VCaP (cell line): ENCODE measurements around the gene FOSB.
A peak's percentile ranks its signal among the peaks of the same experiment; 100 is the strongest.

Experiments
- H3K27ac ChIP-seq: fragments of 450-650 bp; 2 replicates; pipeline ENCODE4 v1.5.1; 2017
- TF ChIP-seq, protein P1 (sequence below): fragments of 450-650 bp; conservative IDR thresholded peaks from 2 replicates; pipeline ENCODE4 v1.5.1; 2017; ENCODE audit warnings: mild to moderate bottlenecking, moderate library complexity

Gene FOSB

GRCh38 chr19:45443462-45444317, 24.1 kb upstream of the FOSB start:
- TF ChIP-seq, protein P1, sequence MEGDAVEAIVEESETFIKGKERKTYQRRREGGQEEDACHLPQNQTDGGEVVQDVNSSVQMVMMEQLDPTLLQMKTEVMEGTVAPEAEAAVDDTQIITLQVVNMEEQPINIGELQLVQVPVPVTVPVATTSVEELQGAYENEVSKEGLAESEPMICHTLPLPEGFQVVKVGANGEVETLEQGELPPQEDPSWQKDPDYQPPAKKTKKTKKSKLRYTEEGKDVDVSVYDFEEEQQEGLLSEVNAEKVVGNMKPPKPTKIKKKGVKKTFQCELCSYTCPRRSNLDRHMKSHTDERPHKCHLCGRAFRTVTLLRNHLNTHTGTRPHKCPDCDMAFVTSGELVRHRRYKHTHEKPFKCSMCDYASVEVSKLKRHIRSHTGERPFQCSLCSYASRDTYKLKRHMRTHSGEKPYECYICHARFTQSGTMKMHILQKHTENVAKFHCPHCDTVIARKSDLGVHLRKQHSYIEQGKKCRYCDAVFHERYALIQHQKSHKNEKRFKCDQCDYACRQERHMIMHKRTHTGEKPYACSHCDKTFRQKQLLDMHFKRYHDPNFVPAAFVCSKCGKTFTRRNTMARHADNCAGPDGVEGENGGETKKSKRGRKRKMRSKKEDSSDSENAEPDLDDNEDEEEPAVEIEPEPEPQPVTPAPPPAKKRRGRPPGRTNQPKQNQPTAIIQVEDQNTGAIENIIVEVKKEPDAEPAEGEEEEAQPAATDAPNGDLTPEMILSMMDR = no peak
- peak overlapping the region; percentile 71 for H3K27ac ChIP-seq

- H3K27ac ChIP-seq = peak overlapping the region; percentile 71
- TF ChIP-seq, protein P1 = peak; percentile 29; the same call in 1 of the 2 replicates
Measured at GRCh38 chr19:45444318-45445041, 23.3 kb upstream of the FOSB start.

GRCh38 chr19:45445139-45445538, 22.7 kb upstream of the FOSB start:
- peak overlapping the region; percentile 71; the same call in 1 of the 2 replicates for H3K27ac ChIP-seq
- TF ChIP-seq, protein P1 = no peak

DNA sequence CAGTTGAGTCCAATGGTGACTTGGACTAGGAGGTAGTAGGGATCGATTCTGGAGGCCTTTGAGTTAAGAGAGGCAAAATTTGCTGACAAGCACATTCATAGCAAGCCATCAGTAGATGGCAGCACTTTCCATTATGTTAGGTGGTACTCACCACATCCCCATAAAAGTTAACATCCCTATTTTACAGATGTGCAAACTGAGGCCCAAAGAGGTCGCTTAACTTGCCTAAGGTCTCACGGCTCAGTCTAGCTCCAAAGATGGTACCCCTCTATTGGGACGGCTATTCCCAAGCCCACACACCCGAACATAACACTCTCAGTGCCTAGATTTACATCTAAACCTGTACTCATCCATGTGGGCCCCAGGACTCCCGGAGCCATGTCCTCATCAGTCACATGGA, 21.5 kb upstream of the FOSB start:
- H3K27ac ChIP-seq = no peak overlapping the region
- TF ChIP-seq, protein P1 = peak; percentile 61

GRCh38 chr19:45446944-45447343, 20.9 kb upstream of the FOSB start:
- TF ChIP-seq, protein P1 = no peak
- no peak overlapping the region for H3K27ac ChIP-seq

DNA sequence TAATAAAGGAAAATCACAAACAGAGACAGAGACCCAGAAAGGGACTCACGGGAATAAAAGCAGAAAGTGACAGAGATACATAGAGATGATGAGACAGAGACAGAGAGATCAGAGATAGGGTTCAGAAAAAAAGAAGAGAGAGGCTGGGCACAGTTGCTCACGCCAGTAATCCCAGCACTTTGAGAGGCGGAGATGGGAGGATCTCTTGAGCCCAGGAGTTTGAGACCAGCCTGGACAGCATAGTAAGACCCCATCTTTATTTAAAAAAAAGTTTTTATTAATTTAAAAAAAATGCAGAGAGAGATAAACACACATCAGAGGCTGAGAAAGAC, 19.4 kb upstream of the FOSB start:
- no peak overlapping the region for H3K27ac ChIP-seq

DNA sequence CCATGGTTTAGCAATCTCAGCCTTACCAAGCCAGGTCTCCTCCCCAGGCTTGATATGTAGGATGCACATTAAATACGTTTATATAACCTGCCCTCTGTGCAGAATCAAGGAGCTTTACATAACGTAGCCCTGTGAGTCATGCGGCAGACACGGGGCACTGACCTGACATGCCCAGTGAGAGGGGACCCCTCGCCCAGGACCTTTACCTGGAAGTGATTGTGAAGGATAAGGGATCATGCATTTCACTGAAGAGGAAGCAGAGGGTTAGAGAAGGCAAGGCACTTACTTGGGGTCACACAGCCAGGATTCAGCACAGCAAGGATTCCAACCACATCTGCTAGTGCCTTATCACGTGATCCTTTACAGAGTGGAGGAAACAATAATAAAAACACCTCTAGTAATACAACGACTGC, 18.9 kb upstream of the FOSB start:
- no peak overlapping the region for H3K27ac ChIP-seq
- TF ChIP-seq, protein P1 = no peak

More for the DNA sequence above, 19.4 kb upstream of the FOSB start:
- TF ChIP-seq, protein P1 = no peak
